ENCODE data around the gene RXRA. TPM values are rescaled to one million over a fixed set of nuclear protein-coding genes. Genes with fewer than 3 reads are reported as not detected.

The RXRA gene
- total RNA-seq, 1 donor from 2014 or later, result 22.8 TPM

DNA sequence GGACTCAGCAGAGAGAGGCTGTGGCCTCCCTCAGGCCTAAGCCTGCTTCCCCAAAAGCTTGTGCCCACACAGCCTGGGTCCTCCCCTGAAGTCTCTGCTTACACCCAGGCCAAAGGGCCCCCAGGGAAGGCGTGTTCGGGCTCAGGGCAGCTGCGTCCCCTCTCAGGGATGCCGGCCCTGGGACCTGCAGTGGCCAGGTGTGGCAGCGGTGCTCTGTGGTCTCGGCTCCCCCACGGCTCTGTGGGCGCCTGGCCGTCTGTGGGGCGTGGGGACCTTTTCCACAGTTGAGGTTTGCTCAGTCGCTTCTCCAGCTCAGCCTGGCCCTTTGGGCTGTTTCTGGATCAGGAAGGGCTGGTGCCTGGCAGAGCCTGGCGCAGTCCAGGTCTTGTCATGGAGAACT, 75.9 kb downstream of the RXRA start:
- H3K27ac Mint-ChIP-seq, result no peak overlapping the region
- intact Hi-C loops (cut with micrococcal nuclease), result no loop called here
- peaks cover 18% of the 10 kb centered on the region for H3K36me3 Mint-ChIP-seq (ENCODE audit: low read depth)
- DNase-seq (ENCODE audit: low spot score), result no peak
- peaks cover 3% of the 10 kb centered on the region for H3K9me3 Mint-ChIP-seq
- H3K27me3 Mint-ChIP-seq (ENCODE audit: low read depth), result peaks cover 1% of the 10 kb centered on the region
- no peak overlapping the region for H3K4me3 Mint-ChIP-seq (ENCODE audit: low read depth)
- H3K4me1 Mint-ChIP-seq (ENCODE audit: low read depth), result peaks cover 32% of the 10 kb centered on the region

DNA sequence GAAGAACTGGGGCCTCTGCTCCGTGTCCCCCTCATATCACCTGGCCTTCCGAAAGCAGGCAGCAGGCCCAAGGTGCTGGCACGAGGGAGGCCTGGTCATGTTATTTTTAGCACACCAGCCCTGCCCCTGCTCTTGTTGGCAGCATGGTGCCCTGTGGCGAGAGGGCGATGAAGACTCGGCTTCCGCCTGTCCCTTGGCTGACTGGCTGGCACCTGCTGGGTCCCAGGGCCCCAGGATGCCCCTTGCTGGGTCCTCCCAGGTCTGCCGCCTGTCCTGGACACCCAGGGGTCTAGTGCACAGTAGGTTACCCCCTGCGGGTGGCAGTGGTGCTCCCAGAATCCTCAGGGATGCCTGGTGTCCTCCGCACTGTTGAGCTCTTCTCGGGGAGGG, 77.0 kb downstream of the RXRA start:
- intact Hi-C loops (cut with micrococcal nuclease), result no loop called here
- no peak overlapping the region for H3K4me3 Mint-ChIP-seq (ENCODE audit: low read depth)
- H3K4me1 Mint-ChIP-seq (ENCODE audit: low read depth), result peaks cover 26% of the 10 kb centered on the region
- H3K36me3 Mint-ChIP-seq (ENCODE audit: low read depth), result peaks cover 15% of the 10 kb centered on the region
- no peak for DNase-seq (ENCODE audit: low spot score)
- peaks cover 1% of the 10 kb centered on the region for H3K27me3 Mint-ChIP-seq (ENCODE audit: low read depth)
- peaks cover 3% of the 10 kb centered on the region for H3K9me3 Mint-ChIP-seq
- H3K27ac Mint-ChIP-seq, result no peak overlapping the region

DNA sequence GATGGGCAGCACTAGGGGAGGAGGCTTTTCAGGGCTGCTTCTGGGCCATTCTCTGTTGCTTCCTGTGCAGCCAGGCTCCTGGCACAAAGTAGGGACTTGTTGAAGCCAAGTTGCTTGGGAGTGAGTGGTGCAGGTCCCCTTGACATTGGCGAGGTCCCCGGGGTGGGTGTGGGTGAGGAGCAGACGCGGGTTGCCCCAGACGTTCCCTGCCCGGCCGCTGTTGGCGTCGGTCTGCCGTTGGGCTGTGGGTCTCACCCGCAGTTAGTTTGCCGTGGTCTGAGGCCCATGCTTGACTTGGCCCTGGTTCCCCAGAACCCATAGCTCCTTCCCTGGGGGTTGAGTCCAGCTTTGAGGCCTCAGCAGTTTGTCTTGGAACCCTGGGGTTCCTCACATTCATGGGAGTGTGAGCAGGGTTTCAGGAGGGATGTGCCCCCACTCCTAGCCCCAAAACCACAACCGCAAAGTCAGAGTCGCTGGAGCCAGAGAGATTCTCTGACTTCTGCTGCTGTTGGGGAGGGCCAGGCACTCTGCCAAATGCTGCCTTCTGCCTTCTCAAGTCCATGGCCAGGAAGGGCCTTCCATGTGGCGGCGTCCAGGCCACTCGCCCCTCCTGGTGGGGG, 77.5 kb downstream of the RXRA start:
- Mint-ChIP-seq H3K36me3 (ENCODE audit: low read depth) (peaks cover 14% of the 10 kb centered on the region), H3K27ac (peak overlapping the region; percentile 65), H3K4me3 (ENCODE audit: low read depth) (peak overlapping the region; percentile 17), H3K9me3 (peaks cover 3% of the 10 kb centered on the region), H3K4me1 (ENCODE audit: low read depth) (peaks cover 26% of the 10 kb centered on the region), H3K27me3 (ENCODE audit: low read depth) (peaks cover 1% of the 10 kb centered on the region)
- intact Hi-C loops (cut with micrococcal nuclease), result no loop called here
- no peak for DNase-seq (ENCODE audit: low spot score)

DNA sequence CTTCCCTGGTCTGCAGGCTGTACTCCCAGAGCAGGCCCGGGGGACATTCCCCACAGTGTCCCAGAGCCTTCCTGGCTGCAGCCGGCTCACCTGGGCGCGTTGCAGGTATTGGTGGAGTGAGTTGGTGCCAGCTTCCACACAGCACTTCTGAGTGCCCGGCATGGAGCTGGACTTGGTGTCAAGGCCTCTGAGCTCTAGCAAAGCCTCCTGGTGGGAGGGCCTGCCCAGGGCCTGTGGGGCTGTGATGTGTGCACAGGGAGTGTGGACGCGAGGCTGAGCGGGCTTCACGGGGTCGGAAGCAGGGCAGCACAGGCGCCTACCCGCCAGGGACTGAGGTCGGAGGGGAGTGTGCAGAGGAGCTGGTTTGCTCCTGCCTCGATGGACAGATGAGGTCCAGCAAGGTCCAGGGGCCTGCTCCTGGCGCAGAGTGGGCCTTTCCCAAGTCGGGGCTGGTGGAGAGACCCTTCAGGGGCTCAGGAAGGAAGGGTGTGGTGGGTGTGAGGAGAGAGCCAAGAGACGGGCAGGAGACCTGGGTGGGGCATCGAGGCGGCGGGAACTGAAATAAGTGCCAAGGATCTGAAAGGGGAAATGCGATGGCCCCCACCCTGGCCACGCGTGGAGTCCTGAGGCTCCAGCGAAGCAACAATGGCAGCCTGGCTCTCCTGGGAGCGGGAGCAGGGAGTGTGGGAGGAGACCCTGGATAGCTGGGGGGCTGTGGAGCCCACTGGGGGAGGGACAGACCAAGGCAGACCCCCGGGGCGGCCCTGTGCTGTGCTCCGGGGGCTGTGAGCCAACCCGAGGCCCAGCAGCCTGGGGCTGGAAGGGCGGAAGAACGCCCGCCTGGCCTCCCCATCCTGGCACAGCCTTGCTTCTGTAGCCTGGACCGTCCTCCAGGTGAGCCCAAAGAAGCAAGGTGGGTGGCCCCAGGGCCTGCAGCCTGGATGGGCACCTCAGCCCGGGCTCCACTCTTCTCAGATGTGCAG, 78.4 kb downstream of the RXRA start:
- intact Hi-C loops (cut with micrococcal nuclease), result loop anchor here (5.0 kb wide), 1 partner anchor 38 kb away; no protein-coding TSS in a partner anchor
- H3K4me3 Mint-ChIP-seq (ENCODE audit: low read depth), result no peak overlapping the region
- DNase-seq (ENCODE audit: low spot score), result no peak
- H3K27ac Mint-ChIP-seq, result no peak overlapping the region
- no peaks in the 10 kb centered on the region for H3K9me3 Mint-ChIP-seq
- peaks cover 6% of the 10 kb centered on the region for H3K36me3 Mint-ChIP-seq (ENCODE audit: low read depth)
- H3K4me1 Mint-ChIP-seq (ENCODE audit: low read depth), result peaks cover 26% of the 10 kb centered on the region
- H3K27me3 Mint-ChIP-seq (ENCODE audit: low read depth), result peaks cover 1% of the 10 kb centered on the region

DNA sequence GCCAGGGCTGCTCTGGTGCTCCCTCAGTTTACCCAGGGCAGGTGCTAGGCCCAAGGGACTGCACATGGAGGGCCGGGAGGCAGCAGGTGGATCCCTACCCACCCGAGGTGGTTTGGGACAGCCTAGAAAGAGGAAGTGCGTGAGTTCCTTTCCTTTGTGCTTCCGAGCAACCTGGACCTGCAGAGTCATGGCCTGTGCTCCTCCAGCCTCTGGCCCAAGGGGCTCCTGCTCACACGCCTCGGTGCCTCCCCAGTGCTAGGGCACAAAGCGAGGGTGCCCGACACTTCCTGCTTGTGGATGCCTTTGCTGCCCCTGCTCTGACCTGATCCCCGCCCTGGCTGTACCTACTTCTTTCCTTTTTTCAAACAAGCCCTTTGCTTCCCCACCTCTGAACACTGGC, 79.3 kb downstream of the RXRA start:
- peaks cover 29% of the 10 kb centered on the region for H3K4me1 Mint-ChIP-seq (ENCODE audit: low read depth)
- intact Hi-C loops (cut with micrococcal nuclease), result loop anchor here (5.0 kb wide), 1 partner anchor 37 kb away; no protein-coding TSS in a partner anchor
- no peak overlapping the region for H3K4me3 Mint-ChIP-seq (ENCODE audit: low read depth)
- no peaks in the 10 kb centered on the region for H3K9me3 Mint-ChIP-seq
- peaks cover 4% of the 10 kb centered on the region for H3K27me3 Mint-ChIP-seq (ENCODE audit: low read depth)
- no peak for DNase-seq (ENCODE audit: low spot score)
- no peak overlapping the region for H3K27ac Mint-ChIP-seq
- peaks cover 10% of the 10 kb centered on the region for H3K36me3 Mint-ChIP-seq (ENCODE audit: low read depth)

DNA sequence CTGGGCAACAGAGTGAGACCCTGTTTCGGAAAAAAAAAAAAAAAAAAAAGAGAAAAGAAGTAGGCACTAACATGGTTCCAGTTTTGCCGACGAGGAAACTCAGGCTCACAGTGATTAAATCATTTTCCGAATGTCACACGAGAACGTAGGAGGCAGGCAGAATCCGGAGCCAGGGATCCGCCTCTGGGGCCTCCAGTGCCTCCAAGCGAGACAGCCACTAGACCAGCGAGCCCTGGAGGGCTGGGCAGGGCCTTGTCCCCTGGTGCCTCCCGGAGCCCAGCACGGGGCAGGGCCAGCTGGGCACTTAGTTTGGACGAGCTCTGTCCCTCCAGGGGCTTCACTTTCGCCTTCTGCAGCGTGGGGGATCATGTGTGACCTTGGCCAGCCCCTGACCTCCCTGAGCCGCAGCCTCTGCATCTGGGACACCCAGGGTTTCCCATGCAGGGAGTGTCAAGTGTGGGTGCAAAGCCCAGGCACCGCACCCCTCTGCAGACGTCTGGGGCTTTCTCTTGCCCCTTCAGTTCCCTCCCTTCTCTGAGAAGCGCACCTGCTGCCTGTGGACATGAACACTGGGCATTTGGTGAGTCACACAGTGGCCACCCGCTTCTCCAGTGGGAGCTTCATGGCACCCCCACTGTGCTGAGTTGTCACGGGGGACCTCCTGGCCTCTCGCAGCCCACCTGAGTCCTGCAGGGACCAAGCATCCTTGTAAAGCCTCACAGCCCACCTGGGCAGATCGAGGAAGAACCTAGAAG, 80.3 kb downstream of the RXRA start:
- no peak overlapping the region for H3K27ac Mint-ChIP-seq
- peaks cover 10% of the 10 kb centered on the region for H3K36me3 Mint-ChIP-seq (ENCODE audit: low read depth)
- peak overlapping the region; percentile 55 for H3K4me3 Mint-ChIP-seq (ENCODE audit: low read depth)
- peaks cover 29% of the 10 kb centered on the region for H3K4me1 Mint-ChIP-seq (ENCODE audit: low read depth)
- no peak for DNase-seq (ENCODE audit: low spot score)
- no peaks in the 10 kb centered on the region for H3K9me3 Mint-ChIP-seq
- intact Hi-C loops (cut with micrococcal nuclease), result loop anchor here (2.0 to 5.0 kb wide), 2 partner anchors 16 to 36 kb away; no protein-coding TSS in a partner anchor
- H3K27me3 Mint-ChIP-seq (ENCODE audit: low read depth), result peaks cover 4% of the 10 kb centered on the region

DNA sequence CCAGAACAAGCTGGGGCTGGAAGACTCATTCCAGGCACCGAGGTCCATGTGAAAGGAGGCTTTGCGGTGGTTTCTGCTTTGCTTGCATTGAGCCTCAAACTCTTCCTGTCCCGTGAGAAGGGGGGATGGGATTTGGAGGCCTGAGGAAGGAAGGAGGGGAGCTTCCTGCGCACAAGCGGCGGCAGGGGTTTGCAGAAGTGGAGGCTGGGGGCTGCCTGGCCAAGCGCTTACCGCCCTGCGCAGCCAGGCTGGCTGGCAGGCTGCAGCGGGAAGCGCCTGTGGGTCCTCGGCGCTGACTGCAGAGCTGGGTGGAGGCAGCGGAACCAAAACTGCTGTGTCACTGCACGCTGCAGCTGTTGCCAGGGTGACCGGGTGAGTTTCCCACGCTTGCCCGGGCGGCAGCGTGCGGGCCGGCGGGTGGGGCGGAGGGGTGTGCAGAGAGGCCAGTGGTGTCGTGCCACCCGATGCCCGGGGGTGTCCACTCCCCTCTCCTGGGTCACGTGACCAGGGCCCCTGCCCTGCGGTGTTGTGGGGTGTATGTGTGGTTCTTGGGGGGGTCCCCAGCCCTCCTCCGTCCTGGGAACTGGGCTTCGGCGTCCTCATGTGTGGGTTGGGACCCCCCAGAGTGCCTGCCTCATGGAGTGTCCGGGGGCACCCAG, 81.0 kb downstream of the RXRA start:
- H3K27me3 Mint-ChIP-seq (ENCODE audit: low read depth), result peaks cover 4% of the 10 kb centered on the region
- intact Hi-C loops (cut with micrococcal nuclease), result loop anchor here (2.0 to 5.0 kb wide), 2 partner anchors 16 to 35 kb away; no protein-coding TSS in a partner anchor
- H3K4me3 Mint-ChIP-seq (ENCODE audit: low read depth), result peak overlapping the region; percentile 55
- H3K36me3 Mint-ChIP-seq (ENCODE audit: low read depth), result peaks cover 10% of the 10 kb centered on the region
- H3K9me3 Mint-ChIP-seq, result no peaks in the 10 kb centered on the region
- peak; percentile 77 for DNase-seq (ENCODE audit: low spot score)
- H3K4me1 Mint-ChIP-seq (ENCODE audit: low read depth), result peaks cover 29% of the 10 kb centered on the region
- no peak overlapping the region for H3K27ac Mint-ChIP-seq

DNA sequence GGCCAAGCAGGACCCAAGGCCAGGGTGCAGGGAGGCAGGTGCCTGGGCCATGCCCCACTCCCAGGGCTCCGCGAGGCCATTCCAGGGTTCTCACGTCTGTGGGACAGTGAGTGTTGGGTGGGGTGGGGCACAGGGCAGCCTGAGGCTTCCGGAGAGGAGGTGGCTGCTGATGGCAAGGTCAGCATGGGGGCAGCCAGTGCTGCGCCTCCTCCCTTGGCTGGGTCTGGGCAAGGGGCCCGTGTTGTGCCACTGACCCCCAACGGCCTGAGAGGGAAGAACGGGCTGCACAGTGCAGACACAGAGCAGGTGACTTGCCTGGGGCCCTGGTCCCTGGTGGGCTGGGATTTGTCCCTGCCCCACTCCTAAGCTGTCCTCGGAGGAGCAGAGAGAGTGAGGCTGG, 82.1 kb downstream of the RXRA start:
- Mint-ChIP-seq H3K27me3 (ENCODE audit: low read depth) (peaks cover 4% of the 10 kb centered on the region), H3K4me3 (ENCODE audit: low read depth) (no peak overlapping the region), H3K9me3 (no peaks in the 10 kb centered on the region), H3K4me1 (ENCODE audit: low read depth) (peaks cover 29% of the 10 kb centered on the region), H3K36me3 (ENCODE audit: low read depth) (peaks cover 10% of the 10 kb centered on the region), H3K27ac (no peak overlapping the region)
- DNase-seq (ENCODE audit: low spot score), result no peak
- intact Hi-C loops (cut with micrococcal nuclease), result loop anchor here (5.0 kb wide), 1 partner anchor 34 kb away; no protein-coding TSS in a partner anchor

DNA sequence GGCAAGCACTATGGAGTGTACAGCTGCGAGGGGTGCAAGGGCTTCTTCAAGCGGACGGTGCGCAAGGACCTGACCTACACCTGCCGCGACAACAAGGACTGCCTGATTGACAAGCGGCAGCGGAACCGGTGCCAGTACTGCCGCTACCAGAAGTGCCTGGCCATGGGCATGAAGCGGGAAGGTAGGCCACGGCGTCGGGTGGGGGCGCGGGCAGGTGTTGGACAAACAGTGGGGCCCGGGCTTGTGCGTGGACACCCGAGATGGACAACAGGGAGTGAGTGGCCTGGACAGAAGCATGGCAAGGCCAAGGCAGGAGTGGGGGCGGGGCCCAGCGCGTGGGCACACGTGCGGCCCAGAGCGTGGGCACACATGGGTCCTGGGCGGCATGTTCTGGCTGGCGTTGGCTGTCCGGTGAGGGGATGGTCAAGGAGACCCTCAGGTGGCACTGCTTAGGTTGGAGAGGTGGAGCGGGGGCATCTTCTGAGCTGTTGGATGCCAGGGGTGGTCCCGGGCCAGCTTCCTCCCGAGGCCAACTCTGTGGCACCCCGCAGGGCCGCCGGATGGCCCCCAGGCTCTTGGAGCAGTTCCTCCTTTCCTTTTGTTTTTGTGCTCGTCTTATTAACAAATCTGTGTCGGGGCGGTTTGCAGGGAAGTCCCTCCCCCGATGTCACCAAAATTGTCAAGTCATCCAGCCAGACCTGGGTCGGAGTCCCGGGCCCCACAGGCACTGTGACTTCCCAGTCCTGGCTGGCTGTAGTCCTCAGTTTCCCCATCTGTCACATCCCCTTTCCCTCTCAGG, 82.9 kb downstream of the RXRA start:
- no peak for DNase-seq (ENCODE audit: low spot score)
- intact Hi-C loops (cut with micrococcal nuclease), result loop anchor here (5.0 kb wide), 1 partner anchor 33 kb away; no protein-coding TSS in a partner anchor
- Mint-ChIP-seq H3K4me1 (ENCODE audit: low read depth) (peaks cover 21% of the 10 kb centered on the region), H3K4me3 (ENCODE audit: low read depth) (no peak overlapping the region), H3K9me3 (no peaks in the 10 kb centered on the region), H3K27ac (no peak overlapping the region), H3K27me3 (ENCODE audit: low read depth) (peaks cover 3% of the 10 kb centered on the region), H3K36me3 (ENCODE audit: low read depth) (peaks cover 4% of the 10 kb centered on the region)

DNA sequence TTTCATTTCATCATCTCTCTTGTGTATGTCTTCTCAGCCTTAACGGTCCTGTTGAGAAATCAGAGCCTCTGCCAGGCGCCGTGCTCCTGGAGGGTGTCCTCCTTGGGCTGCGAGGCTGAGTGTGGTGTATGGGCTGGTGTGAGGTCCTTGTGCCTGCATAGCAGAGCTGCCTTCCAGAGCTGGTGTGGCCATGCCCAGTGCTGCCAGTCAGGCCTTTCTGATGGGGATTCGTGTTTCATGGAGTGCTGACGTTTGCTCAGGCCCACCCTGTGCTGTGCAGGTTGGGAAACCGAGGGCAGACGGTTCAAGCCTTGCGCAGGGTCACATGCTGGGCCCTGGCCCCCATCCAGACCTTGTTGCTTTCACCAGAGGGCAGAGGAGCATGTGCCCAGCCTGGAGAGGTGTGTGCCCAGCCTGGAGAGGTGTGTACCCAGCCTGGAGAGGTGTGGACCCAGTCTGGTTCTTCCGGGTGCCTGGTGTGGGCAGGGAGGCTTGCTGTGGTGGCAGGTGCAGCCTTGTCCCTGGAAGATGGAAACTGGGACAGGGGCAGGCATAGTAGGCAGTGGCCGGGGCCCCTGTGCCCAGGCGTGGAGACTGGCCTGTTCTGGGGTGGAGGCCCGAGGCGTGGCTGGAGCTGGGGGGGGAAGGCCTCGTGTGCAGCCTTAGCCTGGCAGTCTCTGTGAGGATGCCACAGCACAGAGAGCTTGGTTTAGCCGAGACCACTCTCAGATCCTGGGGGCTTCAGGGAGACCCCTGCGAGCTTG, 84.0 kb downstream of the RXRA start:
- no peaks in the 10 kb centered on the region for H3K9me3 Mint-ChIP-seq
- peaks cover 14% of the 10 kb centered on the region for H3K4me1 Mint-ChIP-seq (ENCODE audit: low read depth)
- intact Hi-C loops (cut with micrococcal nuclease), result no loop called here
- no peak overlapping the region for H3K27ac Mint-ChIP-seq
- no peak overlapping the region for H3K4me3 Mint-ChIP-seq (ENCODE audit: low read depth)
- DNase-seq (ENCODE audit: low spot score), result no peak
- peaks cover 3% of the 10 kb centered on the region for H3K27me3 Mint-ChIP-seq (ENCODE audit: low read depth)
- peaks cover 4% of the 10 kb centered on the region for H3K36me3 Mint-ChIP-seq (ENCODE audit: low read depth)

DNA sequence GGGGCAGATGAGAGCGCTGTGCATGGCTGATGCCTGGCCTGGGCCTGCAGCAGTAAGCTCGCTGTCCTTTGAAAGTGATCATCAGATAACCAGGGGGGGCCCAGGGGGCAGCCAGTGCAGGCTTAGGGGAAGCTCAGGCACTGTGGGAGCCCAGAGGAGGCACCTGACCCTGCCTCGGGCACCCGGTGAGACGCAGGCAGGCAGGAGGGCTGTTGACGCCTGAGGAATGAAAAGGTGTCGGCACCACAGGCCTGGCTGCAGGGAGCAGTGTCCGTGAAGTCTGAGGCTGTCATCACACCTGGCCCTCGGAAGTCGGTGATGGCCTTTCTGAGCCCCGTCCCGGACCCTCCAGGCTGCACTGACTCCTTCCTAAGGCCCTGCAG, 84.6 kb downstream of the RXRA start:
- DNase-seq (ENCODE audit: low spot score), result no peak
- peaks cover 4% of the 10 kb centered on the region for H3K36me3 Mint-ChIP-seq (ENCODE audit: low read depth)
- H3K9me3 Mint-ChIP-seq, result no peaks in the 10 kb centered on the region
- peaks cover 3% of the 10 kb centered on the region for H3K27me3 Mint-ChIP-seq (ENCODE audit: low read depth)
- intact Hi-C loops (cut with micrococcal nuclease), result no loop called here
- no peak overlapping the region for H3K27ac Mint-ChIP-seq
- no peak overlapping the region for H3K4me3 Mint-ChIP-seq (ENCODE audit: low read depth)
- peaks cover 13% of the 10 kb centered on the region for H3K4me1 Mint-ChIP-seq (ENCODE audit: low read depth)
